Central memory CD4-positive, alpha-beta T cell (primary cell): ENCODE data around the gene ANKIB1.
"Not testable (repeated sequence)": the region's sequence is repeated elsewhere in the genome, so short reads cannot be mapped to it uniquely, and the experiment has no call there.

Experiments used
- DNase-seq: peaks from one replicate; pipeline ENCODE4 v3.0.0; 2022

The ANKIB1 gene

DNA sequence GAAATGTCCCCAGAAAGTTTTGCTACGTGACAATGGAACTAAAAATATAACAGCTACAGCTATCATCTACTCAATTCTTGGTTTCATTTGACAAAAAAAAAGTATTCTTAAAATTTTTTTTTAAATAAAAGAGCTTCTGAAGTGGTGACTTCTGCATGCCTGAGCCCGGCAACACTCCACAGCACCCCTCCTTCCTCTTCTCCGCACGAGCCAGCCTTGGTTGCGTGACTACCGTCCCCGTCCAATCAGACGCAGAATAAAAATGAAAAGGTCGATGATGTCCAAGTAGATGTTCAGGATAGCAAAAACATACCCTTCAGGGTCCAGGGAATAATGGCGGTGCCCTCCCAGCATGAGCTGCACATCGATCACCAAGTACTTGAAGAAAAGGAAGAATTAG is 167.0 kb downstream of the ANKIB1 start:
- DNase-seq, result no peak

DNA sequence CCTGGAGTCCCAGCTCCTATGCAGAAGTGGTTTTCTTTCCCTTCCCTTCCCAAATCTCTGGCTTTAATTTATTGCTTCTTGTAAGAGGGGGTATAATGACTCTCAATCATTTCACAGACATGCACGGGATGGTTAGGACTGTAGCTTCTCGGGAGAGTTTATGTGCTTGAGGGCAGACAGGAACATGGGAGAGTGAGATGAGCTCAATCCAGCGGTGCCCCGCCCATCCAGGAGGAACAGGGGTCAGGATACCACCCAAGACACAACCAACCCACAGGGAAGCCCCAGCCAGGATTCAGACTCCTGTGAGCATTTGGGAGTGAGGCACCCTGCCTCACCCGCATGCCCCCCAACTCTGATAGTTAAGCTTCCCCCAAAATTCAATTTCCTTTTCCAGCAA is 167.8 kb downstream of the ANKIB1 start:
- DNase-seq, result no peak

DNA sequence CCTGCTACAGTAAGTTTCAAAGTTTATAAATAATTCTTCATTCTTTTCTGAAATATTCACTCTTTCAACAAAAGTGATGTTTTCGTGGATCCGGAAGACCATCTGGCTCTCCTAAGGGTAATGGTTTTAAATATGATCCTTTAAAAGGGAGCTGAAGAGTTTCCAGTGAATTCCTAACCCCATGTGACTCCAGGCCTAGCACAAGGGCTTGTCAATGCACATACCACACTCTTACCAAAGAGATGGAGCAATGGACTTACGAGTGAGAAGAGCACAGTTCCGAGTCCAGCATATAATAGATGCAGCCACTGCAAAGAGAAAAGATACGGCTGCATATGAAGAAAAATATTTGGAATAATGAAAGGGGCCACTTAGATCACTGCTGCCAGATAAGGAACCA is 169.5 kb downstream of the ANKIB1 start:
- no peak for DNase-seq

DNA sequence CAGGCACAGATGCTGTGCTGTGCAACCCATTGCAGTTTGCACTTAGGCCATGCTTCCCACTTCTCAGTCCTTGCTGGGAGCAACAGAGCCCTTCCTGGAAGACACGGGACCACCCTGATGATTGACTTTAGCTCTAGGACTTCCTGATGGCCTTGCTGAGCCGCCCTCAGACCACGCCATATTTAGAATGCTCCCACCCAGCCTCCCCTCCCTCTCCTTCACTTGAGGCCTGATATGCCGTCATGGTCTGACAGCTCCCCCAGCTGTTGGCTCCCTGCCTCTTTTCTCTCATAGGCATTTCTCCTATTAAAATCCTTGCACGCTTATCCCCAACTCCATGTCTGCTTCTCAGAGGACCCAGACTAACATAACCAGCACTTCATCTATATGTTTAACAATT is 172.1 kb downstream of the ANKIB1 start:
- DNase-seq, result no peak

DNA sequence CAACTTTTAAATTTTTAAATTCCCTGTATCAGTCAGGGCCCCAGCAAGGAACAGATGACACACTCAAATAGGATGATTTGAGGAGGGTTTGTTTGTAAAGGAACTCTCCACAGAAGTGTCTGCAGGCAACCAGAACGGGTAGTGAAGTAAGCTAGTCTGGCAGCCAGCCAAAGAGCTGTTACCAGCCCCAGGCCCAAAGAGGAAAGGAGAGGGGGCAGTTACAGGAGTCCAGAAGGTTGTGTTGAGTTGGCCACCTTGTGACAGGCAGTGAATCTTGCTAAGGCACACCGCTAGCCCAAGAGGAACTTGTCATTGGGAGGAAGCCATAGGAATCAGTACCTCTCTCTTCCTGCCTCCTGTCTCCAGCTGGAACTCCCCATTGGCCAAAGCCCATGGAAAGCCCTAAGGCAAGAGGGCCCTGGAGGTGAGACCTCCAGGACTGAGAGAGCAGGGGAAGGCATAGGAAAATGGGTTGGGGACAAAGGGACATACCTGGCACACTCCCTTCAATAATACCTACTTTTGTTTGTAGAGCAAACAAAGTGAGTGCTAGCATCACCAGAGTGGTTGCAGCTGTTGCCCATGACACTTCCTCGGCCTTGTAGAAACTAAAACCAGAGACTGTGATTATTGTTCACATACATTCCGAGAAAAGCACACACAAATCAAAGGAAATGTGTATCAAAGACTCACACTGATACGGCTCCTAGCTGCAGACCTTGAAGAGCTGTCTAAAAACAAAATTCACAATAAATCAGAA is 176.1 kb downstream of the ANKIB1 start:
- no peak for DNase-seq

DNA sequence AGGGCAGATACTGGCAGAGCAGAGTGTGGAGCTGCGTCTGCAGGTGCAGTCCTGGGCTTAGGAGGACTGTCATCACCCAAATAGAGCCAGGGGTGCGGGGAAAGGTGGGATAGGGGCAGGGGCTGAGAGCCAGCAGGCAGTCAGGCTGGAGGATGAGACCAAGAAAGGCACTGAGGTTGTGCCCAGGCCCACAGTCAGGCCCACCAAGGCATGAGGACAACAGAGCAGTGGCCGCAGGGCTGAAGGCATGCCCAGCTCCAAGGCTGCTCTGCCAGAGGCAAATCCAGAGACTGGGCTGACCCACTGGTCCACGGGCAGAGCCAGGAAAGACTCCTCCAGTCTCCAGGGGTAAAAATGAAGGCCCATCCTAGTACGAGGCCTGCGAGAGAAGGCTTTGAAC is 177.2 kb downstream of the ANKIB1 start:
- DNase-seq, result no peak

DNA sequence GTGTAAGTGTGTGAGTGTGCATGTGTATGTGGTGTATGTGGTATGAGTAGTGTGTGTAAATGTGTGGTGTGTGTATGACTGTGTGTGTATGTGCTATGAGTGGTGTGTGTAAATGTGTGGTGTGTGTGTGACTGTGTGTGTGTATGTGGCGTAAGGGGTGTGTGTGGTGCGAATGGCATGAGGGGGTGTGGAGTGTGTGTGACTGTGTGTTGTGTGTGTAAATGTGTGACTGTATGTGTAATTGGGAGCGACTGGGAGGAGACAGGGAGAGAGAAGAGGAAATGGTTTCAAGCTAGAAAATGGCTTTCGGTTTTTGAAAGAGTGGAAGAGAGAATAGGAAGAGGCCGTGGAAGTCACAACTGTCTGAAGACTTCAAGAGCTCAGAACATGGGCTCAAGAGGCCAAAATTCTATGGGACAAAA is 177.9 kb downstream of the ANKIB1 start:
- DNase-seq, result no peak

DNA sequence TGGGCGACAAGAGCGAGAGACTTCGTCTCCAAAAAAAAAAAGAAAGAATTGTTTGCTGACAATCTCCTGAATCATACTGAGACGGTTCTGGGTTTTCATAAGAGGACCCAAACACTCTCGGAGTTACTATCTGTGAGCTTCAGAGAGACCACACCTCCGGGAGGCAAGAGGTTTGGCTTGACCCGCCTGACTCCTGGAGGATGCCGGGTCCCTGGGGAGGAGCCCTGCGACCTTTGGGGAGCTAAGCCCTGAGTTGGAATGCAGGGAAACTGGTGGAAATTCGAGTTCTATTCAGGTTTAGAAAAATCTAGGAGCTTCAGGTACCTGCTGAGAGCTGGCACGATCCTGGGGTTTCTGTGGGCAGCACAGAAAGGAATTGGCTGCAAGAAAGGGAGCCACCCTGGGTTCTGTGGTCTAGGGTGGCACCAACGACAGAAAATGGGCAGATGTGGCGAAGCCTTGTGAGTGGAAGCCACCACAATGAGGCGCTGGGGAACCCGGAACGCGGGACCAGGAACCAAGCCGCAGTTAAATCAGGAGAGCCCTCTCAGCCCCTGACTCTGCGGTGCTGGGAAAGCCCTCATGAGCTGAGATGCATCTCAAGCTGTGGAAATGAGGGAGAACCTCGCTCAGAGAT is 179.7 kb downstream of the ANKIB1 start:
- DNase-seq, result no peak

DNA sequence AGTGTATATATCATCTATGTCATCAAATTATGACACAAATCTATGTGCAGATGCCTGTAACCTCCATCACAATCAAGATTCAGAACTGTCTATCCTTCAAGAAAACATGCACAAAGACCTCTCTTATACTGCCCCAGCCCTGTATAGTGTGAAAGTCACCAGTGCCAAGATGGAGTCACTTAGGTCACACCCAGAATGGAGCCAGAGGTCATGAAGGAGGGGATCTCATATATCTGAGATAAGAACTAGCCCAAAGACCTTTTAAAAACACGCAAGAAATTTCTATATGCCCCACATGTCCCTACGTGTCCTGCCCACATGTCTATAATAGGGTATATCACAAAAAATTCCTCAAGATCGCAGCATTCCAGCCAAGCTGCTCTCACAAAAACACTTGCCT is 181.4 kb downstream of the ANKIB1 start:
- no peak for DNase-seq

DNA sequence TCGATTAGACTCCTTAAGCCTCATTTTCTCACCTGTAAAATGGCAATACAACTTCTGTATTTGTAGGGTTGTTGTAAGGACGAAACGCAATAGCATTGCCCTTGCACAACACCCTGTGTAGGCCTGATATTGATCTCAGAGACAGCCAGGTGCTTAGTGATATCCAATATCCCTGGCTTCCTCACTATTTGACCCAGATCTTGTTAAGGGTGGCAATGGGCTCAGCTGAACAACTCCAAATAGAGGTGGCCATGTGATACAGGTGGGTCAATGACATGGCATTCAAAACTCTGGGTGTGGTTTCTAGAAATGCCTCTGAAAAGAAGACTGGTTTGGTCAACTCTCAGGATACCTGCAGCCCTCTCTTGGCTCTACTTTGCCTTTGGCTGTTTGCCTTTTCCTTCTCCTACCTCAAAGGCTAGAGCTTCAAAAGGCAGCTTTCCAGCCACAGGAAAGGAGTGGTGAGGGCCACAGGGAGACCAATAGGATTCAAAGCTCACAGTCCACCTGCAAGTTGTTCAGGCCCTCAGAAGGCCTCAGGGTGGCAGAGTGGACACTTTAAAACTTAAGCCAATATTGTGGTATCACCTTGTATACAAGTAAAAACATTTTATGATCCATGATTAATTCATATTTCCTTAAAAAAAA is 186.6 kb downstream of the ANKIB1 start:
- no peak for DNase-seq

DNA sequence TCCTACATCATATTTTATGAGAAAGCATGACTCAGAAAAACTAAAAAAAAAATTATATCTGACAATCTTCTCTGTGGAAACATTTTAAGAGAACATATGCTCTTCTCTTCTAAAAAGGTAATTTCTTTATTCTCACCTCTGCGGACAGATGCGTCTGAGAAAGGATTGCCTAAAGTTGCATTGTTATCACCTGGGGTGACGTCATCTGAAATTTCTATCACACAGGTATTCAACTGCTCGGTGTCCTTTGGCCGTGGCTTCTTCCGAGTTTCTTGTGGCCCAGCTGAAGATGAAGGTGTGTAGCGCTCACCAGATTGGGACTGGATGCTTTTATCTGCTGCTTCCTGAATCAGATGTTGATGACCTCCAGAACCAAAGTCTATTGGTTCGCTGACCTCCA is 187.2 kb downstream of the ANKIB1 start:
- DNase-seq, result no peak

DNA sequence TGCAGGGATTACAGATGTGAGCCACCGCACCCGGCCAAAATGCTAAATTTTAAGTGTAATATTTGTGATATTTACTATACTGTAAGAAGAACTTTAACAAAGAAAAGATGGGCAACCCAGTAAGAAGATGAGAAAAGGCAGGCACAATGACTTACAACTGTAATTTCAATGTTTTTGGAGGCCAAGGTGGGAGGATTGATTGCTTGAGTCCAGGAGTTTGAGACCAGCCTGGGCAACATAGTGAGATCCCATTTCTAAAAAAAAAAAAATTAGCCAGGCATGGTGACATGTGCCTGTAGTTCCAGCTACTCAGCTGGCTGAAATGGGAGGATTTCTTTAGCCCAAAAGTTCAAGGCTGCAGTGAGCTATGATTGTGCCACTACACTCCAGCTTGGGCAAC is 189.8 kb downstream of the ANKIB1 start:
- no peak for DNase-seq

DNA sequence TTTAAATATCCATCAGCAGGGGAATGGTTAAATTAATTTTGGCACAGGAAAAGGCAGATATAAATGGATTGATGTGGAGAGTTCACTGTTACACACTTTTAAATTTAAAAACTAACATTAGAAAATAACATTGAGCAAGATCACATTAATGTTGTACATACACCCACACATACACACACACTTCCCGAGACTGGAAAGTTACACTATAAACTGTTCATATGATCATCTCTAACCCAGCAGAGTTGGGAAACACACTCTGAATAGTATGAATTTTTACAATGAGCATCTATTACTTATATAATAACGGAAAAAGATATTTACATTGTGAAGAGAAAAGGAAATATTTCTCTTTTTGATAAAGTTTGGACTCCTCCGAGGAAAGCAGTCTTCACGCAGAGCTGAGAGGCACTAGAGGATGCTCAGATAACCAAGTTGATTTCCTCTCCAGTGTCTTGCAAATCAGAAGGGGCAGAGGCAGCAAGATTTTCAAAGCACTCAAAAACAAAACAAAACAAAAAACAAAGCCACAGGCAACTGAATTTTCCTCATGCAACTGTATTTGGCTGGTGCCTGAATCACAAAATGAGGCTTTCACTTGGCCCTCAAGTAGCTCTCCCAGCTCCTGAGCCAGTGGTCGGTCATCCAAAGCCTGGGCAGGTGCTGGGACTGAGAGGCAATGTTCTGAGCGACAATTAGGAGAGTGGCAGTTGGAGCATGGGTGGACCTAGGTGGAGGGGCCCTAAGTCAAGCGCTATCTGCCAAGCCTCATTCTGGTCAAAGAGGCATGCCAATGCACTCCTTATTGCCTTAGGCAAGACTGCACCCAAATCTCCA is 191.1 kb downstream of the ANKIB1 start:
- DNase-seq, result no peak

DNA sequence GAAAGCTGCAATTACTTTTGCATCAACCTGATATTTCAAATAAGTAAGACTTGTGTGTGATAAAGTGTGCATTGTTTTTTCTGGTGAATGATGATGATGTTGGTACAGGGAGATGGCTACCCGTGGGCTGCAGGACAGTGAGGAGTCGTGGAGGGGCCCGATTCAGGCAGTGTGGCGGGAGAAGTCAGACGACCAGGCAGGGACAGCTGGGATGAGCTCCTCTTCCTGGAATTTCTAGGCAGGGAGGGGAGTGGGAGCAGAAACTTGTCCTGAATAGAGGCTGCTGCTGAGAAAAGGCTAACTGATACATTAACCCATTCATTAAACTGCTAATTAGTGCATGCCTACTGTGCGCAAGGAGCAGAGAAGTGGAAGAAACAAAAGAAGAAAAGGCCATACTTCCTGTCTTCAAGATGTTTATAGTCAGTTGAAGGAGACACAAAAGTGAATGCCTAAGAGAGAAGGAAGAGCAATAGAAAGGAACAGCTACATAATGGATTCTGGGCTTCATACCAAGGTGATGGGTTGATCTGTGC is 192.2 kb downstream of the ANKIB1 start:
- no peak for DNase-seq

DNA sequence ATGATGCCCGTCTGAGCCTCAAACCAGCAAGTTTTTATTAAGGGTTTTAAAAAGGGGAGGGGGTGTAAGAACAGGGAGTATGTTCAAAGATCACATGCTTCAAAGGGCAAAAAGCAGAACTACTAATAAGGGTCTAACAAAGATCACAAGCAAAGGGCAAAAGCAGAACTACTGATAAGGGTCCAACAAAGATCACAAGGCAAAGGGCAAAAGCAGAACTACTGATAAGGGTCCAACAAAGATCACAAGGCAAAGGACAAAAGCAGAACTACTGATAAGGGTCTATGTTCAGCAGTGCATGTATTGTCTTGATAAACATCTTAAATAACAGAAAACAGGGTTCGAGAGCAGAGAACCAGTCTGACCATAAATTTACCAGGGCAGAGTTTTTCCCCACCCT is 196.9 kb downstream of the ANKIB1 start:
- not testable (repeated sequence) for DNase-seq

DNA sequence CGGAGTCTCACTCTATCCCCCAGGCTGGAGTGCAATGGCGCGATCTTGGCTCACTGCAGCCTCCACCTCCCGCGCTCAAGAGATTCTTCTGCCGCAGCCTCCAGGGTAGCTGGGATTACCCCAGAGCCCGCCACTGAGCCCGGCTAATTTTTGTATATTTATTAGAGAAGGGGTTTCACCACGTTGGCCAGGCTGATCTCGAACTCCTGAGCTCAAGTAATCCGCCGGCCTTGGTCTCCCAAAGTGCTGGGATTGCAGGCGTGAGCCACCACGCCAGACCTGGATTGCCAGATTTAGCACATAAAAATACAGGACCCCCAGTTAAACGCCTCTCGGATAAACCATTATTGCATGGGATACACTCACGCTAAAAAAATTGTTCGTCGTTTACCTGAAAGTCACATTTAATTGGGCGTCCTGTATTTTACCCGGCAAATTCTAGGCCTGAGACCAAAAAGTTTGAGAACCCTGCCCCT is 201.1 kb downstream of the ANKIB1 start:
- DNase-seq, result no peak

DNA sequence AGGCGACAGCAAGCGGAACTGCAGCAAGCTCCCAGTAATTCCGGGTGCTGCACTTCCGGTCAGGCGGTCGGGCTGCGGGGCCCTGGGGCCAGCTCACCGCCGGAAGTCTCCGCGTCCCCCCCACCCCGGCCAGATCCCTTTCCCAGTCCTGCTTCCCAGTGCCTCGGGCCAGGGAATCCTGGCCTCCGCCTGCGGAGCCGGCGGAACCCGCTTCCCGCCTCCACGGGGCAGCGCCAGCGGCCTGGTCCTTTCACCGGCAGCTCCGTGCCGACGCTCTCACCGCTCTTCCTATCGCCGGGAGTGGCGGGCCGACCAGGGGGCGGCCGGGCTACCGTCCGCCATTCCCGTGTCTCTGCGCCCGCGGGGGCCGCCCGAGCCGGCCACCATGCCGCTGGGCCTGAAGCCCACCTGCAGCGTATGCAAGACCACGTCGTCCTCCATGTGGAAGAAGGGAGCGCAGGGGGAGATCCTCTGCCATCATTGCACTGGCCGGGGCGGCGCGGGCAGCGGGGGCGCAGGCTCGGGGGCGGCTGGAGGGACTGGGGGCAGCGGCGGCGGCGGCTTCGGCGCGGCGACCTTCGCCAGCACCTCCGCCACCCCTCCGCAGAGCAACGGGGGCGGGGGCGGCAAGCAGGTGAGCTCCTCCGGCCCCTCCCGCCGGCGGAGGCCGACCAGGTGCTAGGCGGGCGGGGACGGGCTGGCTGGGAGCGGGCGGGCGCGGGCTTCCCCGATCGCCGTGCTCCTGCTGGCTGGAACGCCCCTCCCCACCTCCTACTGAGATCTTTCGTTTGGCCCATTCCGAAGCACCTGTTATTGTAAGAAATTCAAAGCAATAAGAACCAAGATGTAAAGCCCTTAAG is 201.8 kb downstream of the ANKIB1 start, which contains the start of gene GATAD1:
GATAD1 (plus strand) TSS at position 138 of the 860 bp plus-strand sequence; CDS start at position 386, 248 bp downstream.
- DNase-seq, result peak; percentile 83

DNA sequence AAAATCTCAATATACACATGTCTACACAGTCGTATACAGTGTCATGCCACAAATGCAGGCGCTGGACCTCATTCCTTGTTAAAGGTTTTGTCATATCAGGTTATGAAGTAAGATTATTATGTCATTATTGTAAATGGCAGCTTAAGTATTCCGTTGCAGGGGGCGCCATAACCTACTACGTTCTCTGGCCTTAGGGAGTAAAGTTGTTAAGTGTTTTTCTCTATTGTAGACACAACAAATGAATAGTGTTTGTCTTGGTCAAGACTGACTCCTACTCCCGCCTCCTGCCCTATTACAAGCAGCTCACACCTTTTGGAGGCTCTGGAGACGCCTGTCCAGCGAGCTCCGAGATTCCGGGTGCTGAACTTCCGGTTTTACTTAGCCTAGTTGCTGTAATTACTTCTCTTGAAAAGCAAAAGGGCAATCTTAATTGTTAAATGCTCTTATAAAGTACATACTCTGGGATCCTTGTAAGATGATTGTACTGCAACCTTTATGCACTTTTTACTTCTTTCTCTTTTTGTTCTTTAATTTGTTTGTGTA is 202.5 kb downstream of the ANKIB1 start:
- peak; percentile 71 for DNase-seq
